ENCODE results near the gene SLC38A10.

DNA sequence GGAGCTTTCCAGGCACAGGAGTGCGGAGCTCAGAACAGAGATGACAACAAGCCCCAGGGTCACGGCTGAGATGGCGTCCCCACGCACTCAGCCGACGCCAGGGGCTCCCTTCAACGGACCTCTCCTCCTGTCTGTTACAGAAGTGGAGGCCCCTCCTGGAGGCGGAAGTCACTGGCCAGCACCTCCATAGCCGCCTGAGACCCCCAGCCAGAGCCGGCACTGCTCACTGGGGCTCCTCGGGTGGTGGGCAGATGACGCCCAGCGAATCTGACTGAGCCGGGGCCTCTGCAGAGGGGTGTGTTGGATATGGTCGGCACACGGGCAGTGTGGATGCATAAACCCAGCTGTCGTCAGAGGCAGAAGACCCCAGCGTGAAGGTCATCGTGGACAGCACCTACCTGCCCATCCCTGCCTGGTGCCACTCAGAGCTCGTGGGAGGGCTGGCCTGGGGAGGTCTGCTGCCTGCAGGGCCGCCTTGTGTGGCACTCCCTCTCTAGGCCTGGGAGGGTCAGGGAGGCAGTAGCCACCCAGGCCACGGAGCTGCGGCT, 36.0 kb downstream of the SLC38A10 start:
- TF ChIP-seq, protein P1, sequence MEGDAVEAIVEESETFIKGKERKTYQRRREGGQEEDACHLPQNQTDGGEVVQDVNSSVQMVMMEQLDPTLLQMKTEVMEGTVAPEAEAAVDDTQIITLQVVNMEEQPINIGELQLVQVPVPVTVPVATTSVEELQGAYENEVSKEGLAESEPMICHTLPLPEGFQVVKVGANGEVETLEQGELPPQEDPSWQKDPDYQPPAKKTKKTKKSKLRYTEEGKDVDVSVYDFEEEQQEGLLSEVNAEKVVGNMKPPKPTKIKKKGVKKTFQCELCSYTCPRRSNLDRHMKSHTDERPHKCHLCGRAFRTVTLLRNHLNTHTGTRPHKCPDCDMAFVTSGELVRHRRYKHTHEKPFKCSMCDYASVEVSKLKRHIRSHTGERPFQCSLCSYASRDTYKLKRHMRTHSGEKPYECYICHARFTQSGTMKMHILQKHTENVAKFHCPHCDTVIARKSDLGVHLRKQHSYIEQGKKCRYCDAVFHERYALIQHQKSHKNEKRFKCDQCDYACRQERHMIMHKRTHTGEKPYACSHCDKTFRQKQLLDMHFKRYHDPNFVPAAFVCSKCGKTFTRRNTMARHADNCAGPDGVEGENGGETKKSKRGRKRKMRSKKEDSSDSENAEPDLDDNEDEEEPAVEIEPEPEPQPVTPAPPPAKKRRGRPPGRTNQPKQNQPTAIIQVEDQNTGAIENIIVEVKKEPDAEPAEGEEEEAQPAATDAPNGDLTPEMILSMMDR (conservative IDR thresholded peaks at IDR 0.05; ENCODE audit: low read depth, low read length), result no peak
- TF ChIP-seq EZH2 (IDR thresholded peaks at IDR 0.05; ENCODE audit: borderline replicate concordance, low read depth, low read length, poor library complexity, severe bottlenecking), result no peak
